ENCODE data around the gene DNAJB13.
A peak's percentile ranks its signal among the peaks of the same experiment; 100 is the strongest.
"Not testable (repeated sequence)": the region's sequence is repeated elsewhere in the genome, so short reads cannot be mapped to it uniquely, and the experiment has no call there.

The DNAJB13 gene

DNA sequence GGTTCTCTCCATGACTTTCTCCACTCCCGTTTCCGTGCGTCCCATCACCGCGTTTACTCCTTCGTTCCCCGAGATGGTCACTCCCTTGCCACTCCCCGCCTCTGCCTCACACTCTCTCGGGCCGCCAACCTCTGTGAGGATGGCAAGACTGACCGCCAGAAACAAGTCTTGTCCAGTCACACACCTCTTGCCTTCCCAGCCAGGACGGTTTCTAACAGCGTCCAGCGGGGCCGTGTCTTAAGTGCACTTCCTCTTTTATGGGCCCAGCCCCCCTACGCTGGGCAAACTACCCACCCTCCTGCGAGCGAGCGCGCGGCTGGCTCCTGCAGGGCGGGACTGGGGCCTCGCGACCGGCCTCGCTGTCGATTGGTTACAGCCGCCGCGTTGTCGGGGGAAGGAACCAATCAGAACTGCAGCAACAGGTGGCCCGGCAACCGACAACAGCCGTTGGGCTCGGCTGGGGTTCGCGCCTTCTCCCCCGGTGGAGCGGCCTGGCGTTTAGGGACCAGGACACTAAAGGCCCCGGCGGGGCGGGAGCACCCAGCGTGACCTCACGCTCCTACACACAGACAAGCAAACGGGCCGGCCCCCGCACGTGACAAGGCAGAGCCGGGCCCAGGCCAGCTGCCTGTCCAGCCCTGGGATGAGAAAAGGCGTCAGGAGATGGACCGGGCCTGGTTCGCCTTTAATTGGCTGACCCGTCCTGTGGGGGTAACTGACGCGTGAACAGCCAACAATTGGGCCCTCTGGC, 32.3 kb downstream of the DNAJB13 start (continued):
- TF ChIP-seq ZSCAN30 (tag by site-specific recombination; IDR thresholded peaks at IDR 0.05) (peak; percentile 37; the same call in 1 of the 2 replicates), ZBTB8A (tag by site-specific recombination; IDR thresholded peaks at IDR 0.05) (peak; percentile 89), SP2 (tag by site-specific recombination; IDR thresholded peaks at IDR 0.05) (peak; percentile 92), ZNF692 (tag by site-specific recombination; IDR thresholded peaks at IDR 0.05) (peak; percentile 78), ZNF266 (tag by site-specific recombination; IDR thresholded peaks at IDR 0.05; ENCODE audit: low read depth) (no peak), ZNF629 (tag by site-specific recombination; IDR thresholded peaks at IDR 0.05) (peak; percentile 72)
- TF ChIP-seq, protein P1, sequence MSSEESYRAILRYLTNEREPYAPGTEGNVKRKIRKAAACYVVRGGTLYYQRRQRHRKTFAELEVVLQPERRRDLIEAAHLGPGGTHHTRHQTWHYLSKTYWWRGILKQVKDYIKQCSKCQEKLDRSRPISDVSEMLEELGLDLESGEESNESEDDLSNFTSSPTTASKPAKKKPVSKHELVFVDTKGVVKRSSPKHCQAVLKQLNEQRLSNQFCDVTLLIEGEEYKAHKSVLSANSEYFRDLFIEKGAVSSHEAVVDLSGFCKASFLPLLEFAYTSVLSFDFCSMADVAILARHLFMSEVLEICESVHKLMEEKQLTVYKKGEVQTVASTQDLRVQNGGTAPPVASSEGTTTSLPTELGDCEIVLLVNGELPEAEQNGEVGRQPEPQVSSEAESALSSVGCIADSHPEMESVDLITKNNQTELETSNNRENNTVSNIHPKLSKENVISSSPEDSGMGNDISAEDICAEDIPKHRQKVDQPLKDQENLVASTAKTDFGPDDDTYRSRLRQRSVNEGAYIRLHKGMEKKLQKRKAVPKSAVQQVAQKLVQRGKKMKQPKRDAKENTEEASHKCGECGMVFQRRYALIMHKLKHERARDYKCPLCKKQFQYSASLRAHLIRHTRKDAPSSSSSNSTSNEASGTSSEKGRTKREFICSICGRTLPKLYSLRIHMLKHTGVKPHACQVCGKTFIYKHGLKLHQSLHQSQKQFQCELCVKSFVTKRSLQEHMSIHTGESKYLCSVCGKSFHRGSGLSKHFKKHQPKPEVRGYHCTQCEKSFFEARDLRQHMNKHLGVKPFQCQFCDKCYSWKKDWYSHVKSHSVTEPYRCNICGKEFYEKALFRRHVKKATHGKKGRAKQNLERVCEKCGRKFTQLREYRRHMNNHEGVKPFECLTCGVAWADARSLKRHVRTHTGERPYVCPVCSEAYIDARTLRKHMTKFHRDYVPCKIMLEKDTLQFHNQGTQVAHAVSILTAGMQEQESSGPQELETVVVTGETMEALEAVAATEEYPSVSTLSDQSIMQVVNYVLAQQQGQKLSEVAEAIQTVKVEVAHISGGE (tag by site-specific recombination; conservative IDR thresholded peaks at IDR 0.05; ENCODE audit: low read depth) = peak; percentile 84

DNA sequence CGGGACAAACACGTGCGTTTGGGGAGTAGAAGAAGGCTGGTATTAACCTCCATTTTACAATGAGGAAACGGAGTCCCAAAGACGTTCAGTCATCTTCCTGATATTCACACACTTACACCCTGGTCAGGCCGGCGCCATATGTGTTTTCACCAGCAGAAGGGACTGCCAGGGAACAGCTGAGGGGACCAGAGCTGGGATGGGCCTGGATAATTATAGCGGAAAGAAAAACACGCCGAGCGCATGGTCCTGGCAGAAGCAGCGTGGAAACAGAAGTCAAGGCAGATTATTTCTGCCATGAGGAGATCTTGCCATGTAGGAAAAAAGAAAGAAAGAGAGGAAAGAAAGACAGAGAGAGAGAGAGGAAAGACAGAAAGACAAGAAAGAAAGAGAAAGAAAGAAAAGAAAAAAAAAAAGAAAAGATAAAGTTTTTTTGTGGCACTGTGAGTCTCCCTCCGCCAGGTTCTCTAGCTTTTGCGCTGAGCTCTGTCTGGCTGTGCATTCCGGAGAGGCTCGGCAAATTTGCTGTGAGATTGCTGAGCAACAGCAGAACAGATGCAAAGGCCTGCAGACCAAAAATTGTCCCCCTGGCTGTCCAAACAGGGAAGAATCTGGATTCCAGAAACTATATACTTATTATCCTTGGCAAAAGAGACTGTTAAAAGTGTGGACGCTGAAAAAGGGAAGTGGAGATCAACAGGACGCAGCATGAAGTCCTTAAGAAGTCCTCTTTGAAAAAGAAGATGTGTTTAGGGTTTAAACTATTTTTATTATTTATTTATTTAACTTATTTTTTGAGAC, 33.1 kb downstream of the DNAJB13 start:
- Histone ChIP-seq H3K36me3 (ENCODE audit: control insufficient read depth in 2 of 2, insufficient read depth in 1 of 2, low read length in 2 of 2) (peaks cover 0 to 25% of the 10 kb centered on the region in 2 experiments; a peak in 1 of 3 replicates), H3K27ac (ENCODE audit: extremely low read depth, low read depth, low read length) (peak overlapping the region; percentile 92), H3K9me3 (ENCODE audit: control insufficient read depth, insufficient read depth, low read depth, low read length) (no peaks in the 10 kb centered on the region), H3K4me1 (ENCODE audit: control insufficient read depth, insufficient read depth, low read length) (peaks cover 3% of the 10 kb centered on the region; the same call in 1 of the 2 replicates), H3K4me3 (ENCODE audit: low read depth, low read length) (peak overlapping the region; percentile 62; the same call in 1 of the 2 replicates)
- ChIA-PET CTCF (no interaction called here), POLR2A (no interaction called here)
- TF ChIP-seq ZNF488 (tag by site-specific recombination; IDR thresholded peaks at IDR 0.05) (no peak), ZEB2 (tag by site-specific recombination; IDR thresholded peaks at IDR 0.05) (no peak), MYNN (tag by site-specific recombination; IDR thresholded peaks at IDR 0.05; ENCODE audit: borderline replicate concordance) (no peak), KLF1 (tag by site-specific recombination; IDR thresholded peaks at IDR 0.05) (no peak), ZFP69B (tag by site-specific recombination; IDR thresholded peaks at IDR 0.05) (no peak), ZNF366 (tag by site-specific recombination; conservative IDR thresholded peaks at IDR 0.05) (peak; percentile 50; the same call in 1 of the 2 replicates), ZNF184 (tag by site-specific recombination; IDR thresholded peaks at IDR 0.05) (no peak)
- TF ChIP-seq, protein P1 (tag by site-specific recombination; conservative IDR thresholded peaks at IDR 0.05; ENCODE audit: low read depth) = no peak

DNA sequence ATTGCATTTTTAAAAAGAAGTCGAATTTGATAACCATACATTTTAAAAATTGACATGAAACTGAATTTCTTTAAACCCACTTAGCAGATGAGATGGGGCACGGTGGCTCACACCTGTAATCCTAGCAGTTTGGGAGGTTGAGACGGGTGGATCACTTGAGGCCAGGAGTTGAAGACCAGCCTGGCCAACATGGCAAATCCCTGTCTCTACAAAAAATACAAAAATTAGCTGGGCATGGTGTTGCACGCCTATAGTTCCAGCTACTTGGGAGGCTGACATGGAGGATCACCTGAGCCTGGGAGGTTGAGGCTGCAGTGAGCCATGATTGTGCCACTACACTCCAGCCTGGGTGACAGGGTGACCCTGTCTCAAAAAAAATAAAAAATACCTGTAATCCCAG, 34.8 kb downstream of the DNAJB13 start:
- H3K4me1 ChIP-seq (ENCODE audit: control insufficient read depth, insufficient read depth, low read length); H3K9me3 ChIP-seq (ENCODE audit: control insufficient read depth, insufficient read depth, low read depth, low read length); CTCF ChIA-PET; H3K27ac ChIP-seq (ENCODE audit: extremely low read depth, low read depth, low read length); POLR2A ChIA-PET; H3K36me3 ChIP-seq (ENCODE audit: control insufficient read depth in 2 of 2, insufficient read depth in 1 of 2, low read length in 2 of 2); H3K4me3 ChIP-seq (ENCODE audit: low read depth, low read length): not testable (repeated sequence)

Data from HEK293 (cell line).